SW 1271 (cell line): ENCODE data around the gene CAMTA1.
"Not testable (repeated sequence)": the region's sequence is repeated elsewhere in the genome, so short reads cannot be mapped to it uniquely, and the experiment has no call there.

Source experiments
- DNase-seq, 2 experiments: peaks; one replicate each; lab custom pipeline; 2025; lab: John Stamatoyannopoulos, UW

CAMTA1 gene

GRCh38 chr1:7781923-7782495, 996.8 kb downstream of the CAMTA1 start:
- DNase-seq = no peak

GRCh38 chr1:7783178-7783711, 998.0 kb downstream of the CAMTA1 start:
- peak; percentile 23 to 70 for DNase-seq

- peak; percentile 66 to 89 for DNase-seq
Measured at GRCh38 chr1:7783826-7784491, 998.7 kb downstream of the CAMTA1 start, which contains the start of gene PER3. PER3 (plus strand) TSS chr1:7784291; CDS start chr1:7784878, 587 bp downstream.

GRCh38 chr1:7784492-7785071, 999.3 kb downstream of the CAMTA1 start:
- peak in 1 of 2 experiments; percentile 29 for DNase-seq

- DNase-seq = no peak
Measured at GRCh38 chr1:7785108-7785507, 999.9 kb downstream of the CAMTA1 start.

GRCh38 chr1:7786795-7787194, 1001.5 kb downstream of the CAMTA1 start:
- DNase-seq = no peak

- DNase-seq = no peak
Measured at GRCh38 chr1:7789828-7790227, 1004.6 kb downstream of the CAMTA1 start.

- not testable (repeated sequence) for DNase-seq
Measured at GRCh38 chr1:7791027-7791426, 1005.8 kb downstream of the CAMTA1 start.

- no peak for DNase-seq
Measured at GRCh38 chr1:7795406-7795805, 1010.2 kb downstream of the CAMTA1 start.

GRCh38 chr1:7805460-7805859, 1020.2 kb downstream of the CAMTA1 start:
- no peak for DNase-seq

- DNase-seq = peak in 1 of 2 experiments; percentile 43
Measured at GRCh38 chr1:7808253-7808844, 1023.1 kb downstream of the CAMTA1 start.

- DNase-seq = no peak
Measured at GRCh38 chr1:7809742-7810141, 1024.5 kb downstream of the CAMTA1 start.

- no peak for DNase-seq
Measured at GRCh38 chr1:7810395-7810794, 1025.1 kb downstream of the CAMTA1 start.

- DNase-seq = no peak
Measured at GRCh38 chr1:7811476-7811875, 1026.2 kb downstream of the CAMTA1 start.

GRCh38 chr1:7813677-7814373, 1028.6 kb downstream of the CAMTA1 start:
- no peak for DNase-seq
